Measurements from ENCODE around the gene ZNF763.
A peak's percentile ranks its signal among the peaks of the same experiment; 100 is the strongest.
"Not testable (repeated sequence)": the region's sequence is repeated elsewhere in the genome, so short reads cannot be mapped to it uniquely, and the experiment has no call there.

The ZNF763 gene

GRCh38 chr19:11964858-11965645, at the start of gene ZNF763:
Gene ZNF763, plus strand, starts transcription at chr19:11965040. Its CDS starts 169 bp downstream, at chr19:11965209.
- DNase-seq = peak; percentile 82

- no peak for DNase-seq
Observed at GRCh38 chr19:11921852-11922495, 42.9 kb upstream of the ZNF763 start.

- DNase-seq = peak; percentile 89
Observed at GRCh38 chr19:11924886-11925650, 39.8 kb upstream of the ZNF763 start, which contains the start of gene ZNF700. Gene ZNF700, plus strand, starts transcription at chr19:11925107. Its CDS starts 104 bp downstream, at chr19:11925211.

- not testable (repeated sequence) for DNase-seq
Observed at GRCh38 chr19:11925651-11926187, 39.1 kb upstream of the ZNF763 start.

GRCh38 chr19:11927227-11927626, 37.6 kb upstream of the ZNF763 start:
- DNase-seq = no peak

- no peak for DNase-seq
Observed at GRCh38 chr19:11931051-11931450, 33.8 kb upstream of the ZNF763 start.

- no peak for DNase-seq
Observed at GRCh38 chr19:11931513-11931912, 33.3 kb upstream of the ZNF763 start.

- not testable (repeated sequence) for DNase-seq
Observed at GRCh38 chr19:11935829-11936228, 29.0 kb upstream of the ZNF763 start.

- not testable (repeated sequence) for DNase-seq
Observed at GRCh38 chr19:11938383-11938782, 26.5 kb upstream of the ZNF763 start.

- DNase-seq = not testable (repeated sequence)
Observed at GRCh38 chr19:11941361-11941887, 23.4 kb upstream of the ZNF763 start.

GRCh38 chr19:11942008-11942842, 22.6 kb upstream of the ZNF763 start:
- DNase-seq = no peak

GRCh38 chr19:11942843-11943108, 22.1 kb upstream of the ZNF763 start:
- no peak for DNase-seq

GRCh38 chr19:11944656-11945055, 20.2 kb upstream of the ZNF763 start:
- DNase-seq = no peak

- no peak for DNase-seq
Observed at GRCh38 chr19:11948646-11949045, 16.2 kb upstream of the ZNF763 start.

- no peak for DNase-seq
Observed at GRCh38 chr19:11949201-11949600, 15.6 kb upstream of the ZNF763 start.

- not testable (repeated sequence) for DNase-seq
Observed at GRCh38 chr19:11949614-11950080, 15.2 kb upstream of the ZNF763 start.

- no peak for DNase-seq
Observed at GRCh38 chr19:11950312-11950711, 14.5 kb upstream of the ZNF763 start.

- peak; percentile 49 for DNase-seq
Observed at GRCh38 chr19:11963566-11964355, 1.1 kb upstream of the ZNF763 start.

GRCh38 chr19:11964496-11964857, 363 bp upstream of the ZNF763 start:
- no peak for DNase-seq

GRCh38 chr19:11970174-11970573, 5.3 kb downstream of the ZNF763 start:
- no peak for DNase-seq

GRCh38 chr19:11971041-11971440, 6.2 kb downstream of the ZNF763 start:
- DNase-seq = no peak
